Measurements from ENCODE around the gene CBFA2T3. TPM values are rescaled to one million over a fixed set of nuclear protein-coding genes. Genes with fewer than 3 reads are reported as not detected.
"Not testable (repeated sequence)": the region's sequence is repeated elsewhere in the genome, so short reads cannot be mapped to it uniquely, and the experiment has no call there.

CBFA2T3 gene
- total RNA-seq, 1 donor from 2014 or later, result 32.8 TPM

DNA sequence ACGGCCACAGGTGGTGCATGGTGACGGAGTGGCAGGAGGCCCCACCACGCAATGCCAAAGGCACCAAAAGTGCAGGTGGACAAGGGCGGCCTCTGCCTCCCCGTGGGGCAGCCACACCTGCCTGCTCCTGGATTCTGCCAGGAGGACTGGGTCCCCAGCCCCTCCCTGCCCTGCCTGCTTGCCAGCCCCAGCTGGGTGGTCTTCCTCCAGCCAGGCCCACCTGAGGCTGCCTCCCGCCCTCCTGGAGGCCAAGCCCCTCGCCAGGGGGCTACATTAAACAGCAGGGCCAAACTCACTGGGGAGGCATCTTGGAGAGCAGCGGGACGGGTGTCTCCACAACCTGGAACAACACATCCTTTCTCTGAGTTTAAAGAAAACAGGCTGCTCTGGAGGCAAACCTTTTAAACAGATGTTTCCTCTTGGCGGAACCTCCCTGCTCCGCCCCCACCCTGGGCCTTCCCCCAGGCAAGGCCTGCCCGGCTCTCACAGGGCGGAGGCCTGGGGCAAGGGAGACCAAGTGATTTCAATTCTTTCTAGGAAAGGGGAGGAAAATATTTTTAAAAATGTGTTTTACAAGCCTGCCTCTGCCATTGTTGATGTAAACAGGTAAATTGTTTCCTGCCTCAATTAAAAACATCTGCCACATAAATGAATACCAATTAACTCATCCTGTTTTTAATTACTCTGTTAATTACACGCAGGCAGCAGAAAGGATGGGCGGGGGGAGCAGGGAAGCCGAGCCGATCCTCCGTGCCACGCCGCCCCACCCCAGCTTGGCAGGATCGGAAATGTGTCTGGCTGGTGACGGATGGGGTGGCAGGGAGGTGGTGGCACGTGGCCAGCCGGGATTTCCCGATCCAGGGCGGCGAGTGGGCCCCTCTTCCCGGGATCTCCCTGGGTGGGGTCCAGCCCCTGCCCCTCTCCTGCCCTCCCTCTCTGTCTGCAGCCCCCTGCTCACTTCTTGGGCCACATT is 56.1 kb downstream of the CBFA2T3 start:
- H3K27me3 ChIP-seq, result no peaks in the 10 kb centered on the region
- H3K27ac ChIP-seq, result peak overlapping the region in 1 of 2 donors; percentile 16
- intact Hi-C loops (cut with DNase I), result no loop called here
- peak overlapping the region in 1 of 2 donors; percentile 32 for H3K4me3 ChIP-seq
- no peak for TF ChIP-seq CTCF (IDR thresholded peaks at IDR 0.05)
- peak in 1 of 2 donors; percentile 74 for DNase-seq (ENCODE audit: low spot score in 2 of 2)
- H3K9me3 ChIP-seq, result no peaks in the 10 kb centered on the region
- no peaks in the 10 kb centered on the region for H3K36me3 ChIP-seq
- peaks cover 3 to 11% of the 10 kb centered on the region in 2 donors for H3K4me1 ChIP-seq

DNA sequence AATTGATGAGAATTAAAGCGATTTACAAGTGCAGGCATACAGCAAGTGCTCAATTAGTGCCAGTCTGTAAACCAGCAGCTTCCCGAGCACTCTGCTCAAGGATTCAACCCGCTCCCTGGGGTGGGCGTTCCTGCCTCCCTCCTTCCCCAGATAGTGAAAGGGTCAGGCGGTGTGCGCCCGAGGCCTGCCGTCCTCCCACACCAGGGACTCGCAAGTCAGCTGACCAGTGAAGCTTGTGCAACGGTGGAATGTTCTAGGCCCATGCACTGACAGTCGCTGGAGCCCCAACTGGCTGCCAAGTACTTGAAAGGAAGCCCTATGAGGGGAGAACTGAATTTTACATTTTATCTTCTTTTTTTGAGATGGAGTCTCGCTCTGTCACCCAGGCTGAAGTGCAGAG is 57.1 kb downstream of the CBFA2T3 start:
- intact Hi-C loops (cut with DNase I), result no loop called here
- H3K9me3 ChIP-seq, result no peaks in the 10 kb centered on the region
- H3K27ac ChIP-seq, result no peak overlapping the region
- H3K27me3 ChIP-seq, result no peaks in the 10 kb centered on the region
- H3K4me3 ChIP-seq, result no peak overlapping the region
- no peak for TF ChIP-seq CTCF (IDR thresholded peaks at IDR 0.05)
- DNase-seq (ENCODE audit: low spot score in 2 of 2), result no peak
- peaks cover 3 to 9% of the 10 kb centered on the region in 2 donors for H3K4me1 ChIP-seq
- no peaks in the 10 kb centered on the region for H3K36me3 ChIP-seq

DNA sequence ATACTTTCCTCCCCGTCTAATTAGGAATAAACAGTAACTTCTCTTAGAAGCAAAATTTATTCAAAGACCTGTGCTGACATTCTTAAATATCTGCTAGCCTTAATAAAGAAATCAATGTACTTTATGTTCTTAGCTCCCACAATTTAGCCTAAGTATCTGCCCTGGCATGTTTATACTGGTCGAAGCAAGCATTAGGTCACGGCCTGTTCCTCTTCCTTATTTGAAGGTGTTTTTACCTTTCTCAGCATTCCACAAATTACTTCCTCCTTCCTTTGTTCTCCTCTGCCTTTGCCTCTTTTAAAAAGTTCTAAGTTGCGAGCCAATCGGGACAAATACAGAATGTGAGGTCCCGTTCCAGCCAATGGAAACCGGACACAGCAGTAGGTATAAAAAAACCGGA is 58.1 kb downstream of the CBFA2T3 start:
- H3K4me1 ChIP-seq; H3K27ac ChIP-seq; H3K27me3 ChIP-seq; H3K4me3 ChIP-seq; H3K36me3 ChIP-seq; H3K9me3 ChIP-seq; DNase-seq (ENCODE audit: low spot score in 2 of 2); intact Hi-C loops (cut with DNase I): not testable (repeated sequence)

DNA sequence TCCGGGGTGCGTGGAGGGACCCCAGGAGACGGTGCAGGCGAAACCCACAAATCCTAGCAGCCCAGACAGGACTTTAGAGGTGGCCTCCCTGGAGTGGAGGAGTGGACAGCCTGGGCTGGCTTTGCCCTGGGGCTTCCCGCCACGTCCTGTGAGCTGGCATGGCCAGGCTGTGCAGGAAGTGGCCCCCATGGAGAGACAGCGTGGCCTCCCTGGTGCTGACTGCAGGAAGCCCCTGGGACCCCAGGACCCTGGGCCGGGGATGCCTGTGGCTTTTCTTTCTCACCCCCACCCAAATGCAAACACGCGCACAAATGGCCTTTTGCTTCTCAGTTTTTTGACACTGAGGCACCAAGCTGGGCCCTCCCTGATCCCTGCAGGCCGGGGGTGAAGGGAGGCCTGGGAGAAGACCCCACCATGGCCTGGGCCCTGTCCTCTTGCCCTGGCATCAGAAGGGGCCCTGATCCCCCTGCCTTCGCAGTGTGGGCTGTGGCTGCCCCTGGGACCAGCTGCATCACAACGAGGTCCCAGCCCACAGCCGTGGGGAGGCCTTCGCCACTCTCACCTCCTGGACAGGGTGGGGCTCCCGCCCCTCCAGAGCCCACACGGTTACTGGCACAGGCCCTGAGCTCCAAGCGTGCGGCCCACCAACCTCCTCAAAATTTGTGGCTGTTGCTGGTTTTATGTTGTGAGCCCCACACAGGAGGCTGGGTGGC is 58.9 kb downstream of the CBFA2T3 start:
- intact Hi-C loops (cut with DNase I), result no loop called here
- no peak for DNase-seq (ENCODE audit: low spot score in 2 of 2)
- Histone ChIP-seq H3K4me3 (no peak overlapping the region), H3K27me3 (no peaks in the 10 kb centered on the region), H3K4me1 (peaks cover 3 to 8% of the 10 kb centered on the region in 2 donors), H3K27ac (no peak overlapping the region), H3K9me3 (no peaks in the 10 kb centered on the region), H3K36me3 (no peaks in the 10 kb centered on the region)
- no peak for TF ChIP-seq CTCF (IDR thresholded peaks at IDR 0.05)

DNA sequence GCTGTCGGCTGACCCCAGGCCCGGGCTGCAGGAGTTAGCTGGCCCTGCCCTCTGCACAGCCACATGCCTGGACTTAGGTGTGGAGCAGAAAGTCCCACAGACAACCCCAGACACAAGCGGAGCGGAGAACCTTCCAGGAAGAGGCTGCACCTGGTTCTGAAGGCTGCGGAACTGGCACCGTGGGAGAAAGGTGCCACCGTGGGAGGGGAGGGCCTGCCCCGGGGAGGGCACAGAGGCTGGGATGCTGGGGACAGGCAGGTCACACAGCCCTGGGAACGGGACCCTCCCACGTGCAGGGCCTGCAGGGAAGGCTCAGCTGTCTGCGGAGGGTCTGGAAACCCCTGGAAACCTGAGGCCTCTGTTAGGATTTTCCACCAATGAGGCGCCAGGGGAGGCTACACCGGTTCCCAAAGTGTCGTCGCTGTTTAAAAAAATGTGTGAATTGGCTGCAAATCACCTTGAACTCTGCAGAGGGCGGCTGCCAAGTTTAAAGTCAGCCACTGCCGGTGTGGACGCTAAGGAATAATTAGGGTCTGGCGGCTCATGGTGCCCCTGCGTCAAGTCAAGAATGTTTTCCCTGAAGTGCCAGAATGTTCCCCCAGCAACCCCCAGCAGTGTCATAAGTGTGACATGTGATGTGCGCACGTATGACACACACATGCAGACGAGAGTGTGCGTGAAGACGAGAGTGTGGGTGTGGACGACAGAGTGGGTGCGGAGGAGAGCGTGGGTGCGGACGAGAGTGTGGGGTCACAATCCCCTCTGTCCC is 59.7 kb downstream of the CBFA2T3 start:
- H3K4me1 ChIP-seq, result peaks cover 3 to 8% of the 10 kb centered on the region in 2 donors
- H3K4me3 ChIP-seq, result no peak overlapping the region
- no peak overlapping the region for H3K27ac ChIP-seq
- no peak for TF ChIP-seq CTCF (IDR thresholded peaks at IDR 0.05)
- no peak for DNase-seq (ENCODE audit: low spot score in 2 of 2)
- intact Hi-C loops (cut with DNase I), result no loop called here
- H3K9me3 ChIP-seq, result no peaks in the 10 kb centered on the region
- H3K27me3 ChIP-seq, result no peaks in the 10 kb centered on the region
- H3K36me3 ChIP-seq, result no peaks in the 10 kb centered on the region
